ENCODE results near the gene C2orf68. TPM values are rescaled to one million over a fixed set of nuclear protein-coding genes. Genes with fewer than 3 reads are reported as not detected.
A peak's percentile ranks its signal among the peaks of the same experiment; 100 is the strongest.

The C2orf68 gene
- polyA plus RNA-seq, 1 of the 3 experiments (the other 2 are of a cell fraction) = 14.5 TPM

DNA sequence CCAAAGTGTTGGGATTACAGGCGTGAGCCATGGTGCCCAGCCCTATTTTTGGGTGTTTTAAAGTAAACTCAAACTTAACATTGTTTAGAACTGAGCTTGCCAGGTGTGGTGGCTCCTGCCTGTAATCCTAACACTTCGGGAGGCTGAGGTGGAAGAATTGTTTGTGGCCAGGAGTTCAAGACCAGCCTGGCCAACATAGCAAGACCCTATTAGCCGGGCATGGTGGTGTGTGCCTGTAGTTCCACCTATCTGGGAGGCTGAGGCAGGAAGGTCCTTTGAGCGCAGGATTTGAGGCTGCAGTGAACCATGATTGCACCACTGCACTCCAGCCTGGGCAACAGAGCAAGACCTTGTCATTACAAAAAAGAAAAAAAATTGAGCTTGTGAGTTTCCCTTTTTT lies 38.6 kb upstream of the C2orf68 start:
- WGBS (ENCODE audit: low lambda C conversion rate) = 94% methylated on average over 4 of the region's 4 CpGs
- POLR2A ChIA-PET = no interaction called here

DNA sequence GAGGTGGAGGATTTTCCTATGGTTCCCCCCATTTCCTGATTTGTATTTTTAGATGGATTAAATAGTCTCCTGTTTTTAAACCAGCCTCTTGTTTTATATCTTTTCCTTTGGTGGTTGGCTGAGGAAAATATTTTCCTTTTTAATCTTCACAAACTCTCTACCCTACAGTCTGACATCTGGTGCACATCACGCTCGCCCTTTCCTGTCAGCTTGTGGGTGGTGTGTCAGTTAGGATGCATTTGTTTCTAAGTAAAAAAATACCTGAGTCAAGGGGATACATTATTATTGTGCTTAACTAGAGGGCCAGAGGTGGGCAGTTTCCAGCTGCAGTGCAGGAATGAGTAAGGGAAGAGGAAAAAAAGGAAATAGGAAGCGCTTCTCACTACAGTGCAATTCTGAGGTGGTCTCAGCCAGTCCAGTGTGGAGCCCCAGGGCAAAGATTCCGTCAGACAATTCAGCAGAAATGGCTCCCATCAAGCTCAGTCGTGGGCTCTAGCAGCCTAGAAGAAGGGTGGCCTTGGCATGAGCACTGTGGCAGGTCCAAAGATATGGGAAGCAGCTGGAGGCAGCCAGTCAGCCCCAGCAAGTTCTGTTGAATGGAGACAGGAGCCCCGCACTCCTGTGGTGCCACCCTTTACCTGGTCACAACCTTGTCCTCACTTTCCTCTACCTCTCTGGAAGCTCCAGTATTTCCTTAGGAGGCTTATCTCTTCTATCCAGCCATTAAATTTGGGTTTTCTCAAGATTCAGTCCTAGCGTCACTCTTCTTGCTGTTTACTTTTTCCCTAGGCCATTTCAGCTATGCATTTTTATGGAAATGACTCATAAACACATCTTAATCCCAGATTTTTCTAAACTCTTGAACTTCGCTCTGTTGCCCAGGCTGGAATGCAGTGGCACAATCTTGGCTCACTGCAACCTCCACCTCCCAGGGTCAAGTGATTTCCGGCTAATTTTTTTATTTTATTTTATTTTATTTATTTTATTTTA lies 37.6 kb upstream of the C2orf68 start:
- Histone ChIP-seq H3K9me3 (no peaks in the 10 kb centered on the region), H3K27ac (ENCODE audit: low read depth in 2 of 2, low read length in 1 of 2) (peak overlapping the region in 1 of 2 experiments; percentile 54; a peak in 2 of 4 replicates), H3K9me2 (no peaks in the 10 kb centered on the region), H3K27me3 (ENCODE audit: insufficient read depth) (no peaks in the 10 kb centered on the region), H2AFZ (ENCODE audit: low read depth) (no peak overlapping the region), H3K36me3 (replicated peaks in 1 of 2; ENCODE audit: control insufficient read depth in 1 of 2, insufficient read depth in 2 of 2, low read length in 1 of 2) (peaks cover 51 to 55% of the 10 kb centered on the region in 2 experiments), H3K4me2 (peak overlapping the region; percentile 12; the same call in 1 of the 2 replicates), H4K20me1 (ENCODE audit: insufficient read depth) (no peaks in the 10 kb centered on the region), H3F3A (replicated peaks; ENCODE audit: insufficient read depth) (peaks cover 31% of the 10 kb centered on the region), H3K4me1 (ENCODE audit: control insufficient read depth in 1 of 2, insufficient read depth in 2 of 2, low read depth in 1 of 2, low read length in 1 of 2) (peaks cover 0 to 12% of the 10 kb centered on the region in 2 experiments; a peak in 1 of 4 replicates), H3K9ac (no peak overlapping the region), H3K79me2 (ENCODE audit: insufficient read depth) (peaks cover 3% of the 10 kb centered on the region; the same call in 1 of the 2 replicates), H3K4me3 (ENCODE audit: low read depth in 2 of 2, low read length in 1 of 2) (no peak overlapping the region)
- TF ChIP-seq, protein P1, sequence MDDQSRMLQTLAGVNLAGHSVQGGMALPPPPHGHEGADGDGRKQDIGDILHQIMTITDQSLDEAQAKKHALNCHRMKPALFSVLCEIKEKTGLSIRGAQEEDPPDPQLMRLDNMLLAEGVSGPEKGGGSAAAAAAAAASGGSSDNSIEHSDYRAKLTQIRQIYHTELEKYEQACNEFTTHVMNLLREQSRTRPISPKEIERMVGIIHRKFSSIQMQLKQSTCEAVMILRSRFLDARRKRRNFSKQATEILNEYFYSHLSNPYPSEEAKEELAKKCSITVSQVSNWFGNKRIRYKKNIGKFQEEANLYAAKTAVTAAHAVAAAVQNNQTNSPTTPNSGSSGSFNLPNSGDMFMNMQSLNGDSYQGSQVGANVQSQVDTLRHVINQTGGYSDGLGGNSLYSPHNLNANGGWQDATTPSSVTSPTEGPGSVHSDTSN (IDR thresholded peaks at IDR 0.05) = no peak
- TF ChIP-seq FOSL2 (IDR thresholded peaks at IDR 0.05; ENCODE audit: borderline replicate concordance, low read depth) = peak; percentile 48; the same call in 1 of the 2 replicates
- no peak for DNase-seq
- WGBS (ENCODE audit: low lambda C conversion rate) = 75% methylated on average over 9 of the region's 9 CpGs
- POLR2A ChIA-PET = no interaction called here
- CTCF ChIA-PET = interaction anchor here (0.9 to 7.5 kb wide), 18 partner anchors 7 to 165 kb away, joined by 3 to 62 read pairs (median 4); partner anchors contain the start of gene SFTPB

More for the DNA sequence above, 38.6 kb upstream of the C2orf68 start:
- Histone ChIP-seq H3K4me1 (ENCODE audit: control insufficient read depth in 1 of 2, insufficient read depth in 2 of 2, low read depth in 1 of 2, low read length in 1 of 2) (peaks cover 0 to 12% of the 10 kb centered on the region in 2 experiments; a peak in 1 of 4 replicates), H3K9ac (no peak overlapping the region), H3F3A (replicated peaks; ENCODE audit: insufficient read depth) (peaks cover 36% of the 10 kb centered on the region), H4K20me1 (ENCODE audit: insufficient read depth) (no peaks in the 10 kb centered on the region), H3K9me2 (no peaks in the 10 kb centered on the region), H3K4me2 (no peak overlapping the region), H3K79me2 (ENCODE audit: insufficient read depth) (peaks cover 3% of the 10 kb centered on the region; the same call in 1 of the 2 replicates), H3K27me3 (ENCODE audit: insufficient read depth) (no peaks in the 10 kb centered on the region), H2AFZ (ENCODE audit: low read depth) (no peak overlapping the region), H3K9me3 (no peaks in the 10 kb centered on the region), H3K4me3 (ENCODE audit: low read depth in 2 of 2, low read length in 1 of 2) (no peak overlapping the region), H3K27ac (ENCODE audit: low read depth in 2 of 2, low read length in 1 of 2) (peak overlapping the region in 1 of 2 experiments; percentile 54; a peak in 1 of 4 replicates), H3K36me3 (replicated peaks in 1 of 2; ENCODE audit: control insufficient read depth in 1 of 2, insufficient read depth in 2 of 2, low read length in 1 of 2) (peaks cover 43 to 45% of the 10 kb centered on the region in 2 experiments)
- CTCF ChIA-PET = interaction anchor here (0.7 to 7.5 kb wide), 7 partner anchors 8 to 164 kb away, joined by 3 to 62 read pairs (median 7); no protein-coding TSS in a partner anchor
- TF ChIP-seq GATA2 (CRISPR knock-in tag; IDR thresholded peaks at IDR 0.05) (no peak), FOSL2 (IDR thresholded peaks at IDR 0.05; ENCODE audit: borderline replicate concordance, low read depth) (no peak), EZH2phosphoT487 (IDR thresholded peaks at IDR 0.05; ENCODE audit: borderline replicate concordance, low read depth) (no peak), ELF1 (IDR thresholded peaks at IDR 0.05) (no peak), JUND (IDR thresholded peaks at IDR 0.05) (no peak), RCOR1 (IDR thresholded peaks at IDR 0.05; ENCODE audit: low read length) (no peak), SMC3 (IDR thresholded peaks at IDR 0.05; ENCODE audit: low read depth, low read length) (no peak), YY1 (IDR thresholded peaks at IDR 0.05; ENCODE audit: low read depth) (no peak), RAD21 (IDR thresholded peaks at IDR 0.05; ENCODE audit: low read length) (no peak), POLR2AphosphoS5 (IDR thresholded peaks at IDR 0.05; ENCODE audit: low read depth, low read length) (no peak), RXRA (IDR thresholded peaks at IDR 0.05; ENCODE audit: borderline replicate concordance, low read depth) (no peak), RFX5 (IDR thresholded peaks at IDR 0.05; ENCODE audit: low read length) (no peak), TCF12 (IDR thresholded peaks at IDR 0.05) (no peak), GABPA (IDR thresholded peaks at IDR 0.05; ENCODE audit: low read depth) (no peak)
- TF ChIP-seq, protein P2, sequence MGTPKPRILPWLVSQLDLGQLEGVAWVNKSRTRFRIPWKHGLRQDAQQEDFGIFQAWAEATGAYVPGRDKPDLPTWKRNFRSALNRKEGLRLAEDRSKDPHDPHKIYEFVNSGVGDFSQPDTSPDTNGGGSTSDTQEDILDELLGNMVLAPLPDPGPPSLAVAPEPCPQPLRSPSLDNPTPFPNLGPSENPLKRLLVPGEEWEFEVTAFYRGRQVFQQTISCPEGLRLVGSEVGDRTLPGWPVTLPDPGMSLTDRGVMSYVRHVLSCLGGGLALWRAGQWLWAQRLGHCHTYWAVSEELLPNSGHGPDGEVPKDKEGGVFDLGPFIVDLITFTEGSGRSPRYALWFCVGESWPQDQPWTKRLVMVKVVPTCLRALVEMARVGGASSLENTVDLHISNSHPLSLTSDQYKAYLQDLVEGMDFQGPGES (IDR thresholded peaks at IDR 0.05; ENCODE audit: low read depth, low read length) = no peak
- TF ChIP-seq, protein P3, sequence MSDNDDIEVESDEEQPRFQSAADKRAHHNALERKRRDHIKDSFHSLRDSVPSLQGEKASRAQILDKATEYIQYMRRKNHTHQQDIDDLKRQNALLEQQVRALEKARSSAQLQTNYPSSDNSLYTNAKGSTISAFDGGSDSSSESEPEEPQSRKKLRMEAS (IDR thresholded peaks at IDR 0.05; ENCODE audit: low read depth) = no peak
- TF ChIP-seq, protein P4, sequence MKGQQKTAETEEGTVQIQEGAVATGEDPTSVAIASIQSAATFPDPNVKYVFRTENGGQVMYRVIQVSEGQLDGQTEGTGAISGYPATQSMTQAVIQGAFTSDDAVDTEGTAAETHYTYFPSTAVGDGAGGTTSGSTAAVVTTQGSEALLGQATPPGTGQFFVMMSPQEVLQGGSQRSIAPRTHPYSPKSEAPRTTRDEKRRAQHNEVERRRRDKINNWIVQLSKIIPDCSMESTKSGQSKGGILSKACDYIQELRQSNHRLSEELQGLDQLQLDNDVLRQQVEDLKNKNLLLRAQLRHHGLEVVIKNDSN (IDR thresholded peaks at IDR 0.05; ENCODE audit: borderline replicate concordance, low read depth) = no peak
- no peak for DNase-seq
